Erythroblast (primary cell): ENCODE measurements around the gene FIS1.
A peak's percentile ranks its signal among the peaks of the same experiment; 100 is the strongest.
"Not testable (repeated sequence)": the region's sequence is repeated elsewhere in the genome, so short reads cannot be mapped to it uniquely, and the experiment has no call there.

ENCODE experiments used
- DNase-seq, 2 experiments: peaks; one replicate each; lab custom pipeline; 2025; lab: John Stamatoyannopoulos, UW
- GATA1 ChIP-seq: IDR thresholded peaks from 2 replicates; pipeline ENCODE4 v1.6.1; 2011; ENCODE audit warnings: low read depth, mild to moderate bottlenecking, control low read depth, low read length, moderate library complexity
- POLR2A ChIP-seq: IDR thresholded peaks from 2 replicates; pipeline ENCODE4 v1.6.1; 2011; ENCODE audit warnings: mild to moderate bottlenecking, low read length

Gene FIS1

DNA sequence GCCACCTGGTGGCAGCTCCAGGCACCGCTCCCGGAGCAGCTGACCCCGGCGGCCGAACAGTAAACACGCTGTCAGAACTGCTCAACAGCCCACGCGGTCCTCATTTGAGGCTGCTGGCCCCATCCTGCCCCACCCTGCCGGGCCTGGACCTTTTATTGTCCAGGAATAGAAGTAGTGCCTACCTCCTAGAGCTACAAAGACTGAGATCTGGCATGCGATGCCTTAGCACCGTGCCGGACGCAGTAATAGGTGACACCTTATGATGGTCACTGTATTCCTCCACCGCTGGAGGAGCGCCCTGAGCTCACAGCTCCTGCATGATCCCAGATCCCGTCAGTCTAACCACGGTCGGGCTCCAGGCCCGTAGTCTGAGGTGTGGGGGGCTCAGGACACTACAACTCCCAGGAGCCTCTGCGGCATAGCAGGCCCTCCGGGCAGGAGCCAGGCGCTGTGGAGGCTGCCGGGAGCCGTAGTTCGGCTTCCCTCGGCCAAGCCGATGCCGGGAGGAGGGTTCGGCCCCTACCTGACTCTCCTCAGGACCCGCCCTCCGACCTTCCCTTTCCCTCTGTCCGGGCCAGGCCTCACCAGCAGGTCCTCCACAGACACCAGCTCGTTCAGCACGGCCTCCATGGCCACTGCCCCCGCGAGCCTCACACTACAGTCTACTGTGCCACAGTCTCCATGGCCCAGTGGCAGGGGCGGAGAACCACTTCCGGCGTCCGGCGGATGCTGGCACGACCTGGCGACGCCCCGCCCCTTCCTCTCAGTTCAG, at the start of gene FIS1:
Gene FIS1, minus strand, starts transcription at position 707 of the 772 bp plus-strand sequence. Its CDS starts 77 bp downstream, at position 630.
- TF ChIP-seq GATA1 (no peak), POLR2A (peak; percentile 93)
- peak; percentile 93 to 95 for DNase-seq

DNA sequence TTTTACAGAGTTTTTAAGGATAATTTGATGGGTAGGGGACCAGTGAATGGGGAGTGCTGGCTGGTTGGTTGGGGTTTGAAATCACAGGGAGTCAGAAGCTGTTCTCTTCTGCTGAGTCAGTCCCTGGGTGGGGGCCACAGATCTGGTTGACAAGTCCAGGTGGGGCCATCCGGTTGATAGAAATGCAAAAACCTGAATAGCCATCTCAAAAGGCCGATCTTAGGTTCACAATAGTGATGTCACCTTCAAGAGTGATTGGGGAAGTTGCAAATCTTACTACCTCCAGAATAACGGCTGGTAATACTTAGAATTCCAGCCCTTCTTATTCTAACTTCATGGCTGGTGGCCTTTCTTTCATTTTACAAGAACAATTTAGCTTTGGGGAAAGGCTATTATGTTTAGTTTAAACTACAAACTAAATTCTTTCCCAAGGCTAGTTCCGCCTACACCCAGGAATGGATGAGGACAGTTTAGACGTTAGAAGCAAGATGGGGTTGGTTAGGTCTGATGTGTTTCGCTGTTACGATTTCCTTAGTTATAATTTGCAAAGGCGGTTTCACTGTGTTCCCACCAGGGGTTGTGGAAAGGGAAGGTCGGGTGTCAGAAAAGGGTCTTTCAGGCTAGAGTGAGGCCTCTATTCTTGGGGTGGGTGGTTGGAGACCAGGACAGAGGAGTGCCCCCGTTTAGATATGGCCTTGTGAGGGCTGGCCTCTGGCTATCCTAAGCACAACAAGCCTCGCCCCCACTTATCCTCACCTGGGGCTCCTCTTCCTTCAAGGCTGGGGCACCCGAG, 49.4 kb upstream of the FIS1 start:
- TF ChIP-seq POLR2A (no peak), GATA1 (no peak)

GRCh38 chr7:101293069-101294021, 48.5 kb upstream of the FIS1 start:
- not testable (repeated sequence) for DNase-seq

More for the DNA sequence above, 49.4 kb upstream of the FIS1 start:
- no peak for DNase-seq

DNA sequence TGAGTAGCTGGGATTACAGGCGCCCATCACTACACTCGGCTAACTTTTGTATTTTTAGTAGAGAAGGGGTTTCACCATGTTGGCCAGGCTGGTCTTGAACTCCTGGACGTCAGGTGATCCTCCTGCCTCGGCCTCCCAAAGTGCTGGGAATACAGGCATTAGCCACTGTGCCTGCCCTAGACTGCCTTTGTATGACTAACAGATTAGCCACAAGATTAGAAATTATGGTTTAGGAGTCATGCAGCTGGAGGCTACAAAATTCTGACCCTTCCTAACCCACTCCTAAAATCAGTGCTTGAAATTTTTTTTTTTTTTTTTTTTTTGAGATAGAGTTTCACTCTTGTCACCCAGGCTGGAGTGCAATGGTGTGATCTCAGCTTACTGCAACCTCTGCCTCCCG, 47.7 kb upstream of the FIS1 start:
- not testable (repeated sequence) for DNase-seq

- peak; percentile 46 to 77 for DNase-seq
Measured at GRCh38 chr7:101290186-101291037, 45.5 kb upstream of the FIS1 start.

DNA sequence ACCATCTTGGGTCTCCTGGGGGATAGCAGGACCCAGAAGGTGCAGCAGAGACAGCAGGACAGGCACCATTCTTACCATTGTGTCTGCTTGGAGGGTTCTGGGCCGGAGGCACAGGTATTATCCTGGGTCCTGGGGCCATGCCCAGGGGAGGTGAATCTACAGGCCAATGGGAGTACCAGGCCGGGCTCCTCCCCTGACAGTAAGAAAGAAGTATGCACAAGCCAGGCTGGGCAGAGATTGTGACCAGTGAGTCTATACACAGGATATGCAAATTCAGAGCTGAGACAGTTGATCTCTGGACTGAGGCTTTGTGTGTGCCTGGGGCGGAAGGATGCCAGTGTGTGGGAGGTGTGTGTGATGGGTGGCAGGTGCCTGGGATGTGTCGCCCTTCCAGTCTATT, 44.8 kb upstream of the FIS1 start:
- not testable (repeated sequence) for DNase-seq

DNA sequence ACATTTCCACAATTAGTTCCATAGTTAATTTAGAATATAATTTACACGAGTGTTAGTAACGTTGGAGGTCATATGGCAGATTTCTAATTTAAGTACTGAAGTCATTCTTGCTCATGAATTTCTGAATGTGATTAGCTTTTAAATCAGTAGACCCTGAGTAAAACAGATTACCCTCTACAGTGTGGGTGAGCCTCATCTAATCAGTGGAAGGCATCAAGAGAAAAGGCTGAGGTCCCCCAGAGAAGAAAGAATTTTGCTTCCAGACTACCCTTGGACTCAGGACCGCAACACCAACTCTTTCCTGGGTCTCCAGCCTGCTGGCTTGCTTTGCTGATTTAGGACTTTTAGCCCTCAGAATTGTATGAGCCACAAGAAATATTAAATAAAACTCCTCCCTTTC, 43.6 kb upstream of the FIS1 start:
- TF ChIP-seq GATA1 (no peak), POLR2A (no peak)
- DNase-seq, result no peak

DNA sequence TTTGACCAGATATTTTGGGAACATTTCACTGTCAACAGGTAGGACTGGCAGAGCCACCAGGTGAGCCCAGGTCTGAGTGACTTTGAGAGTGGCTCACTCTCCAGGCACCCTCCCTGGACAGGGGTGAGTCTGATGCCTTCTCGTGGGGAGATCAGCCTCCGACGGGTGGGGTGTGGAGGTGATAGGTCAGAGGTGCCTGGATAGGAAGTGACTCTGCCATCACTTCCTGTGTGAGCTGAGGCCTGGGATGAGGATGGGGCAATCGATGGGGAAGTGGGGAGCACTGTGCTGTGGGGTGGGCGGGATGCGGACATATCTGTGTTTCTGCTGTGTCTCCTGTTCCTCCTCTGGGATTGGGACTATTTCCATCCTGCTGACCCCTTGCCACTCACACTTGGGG, 42.2 kb upstream of the FIS1 start:
- no peak for DNase-seq
- TF ChIP-seq GATA1, result no peak
- no peak for TF ChIP-seq POLR2A

DNA sequence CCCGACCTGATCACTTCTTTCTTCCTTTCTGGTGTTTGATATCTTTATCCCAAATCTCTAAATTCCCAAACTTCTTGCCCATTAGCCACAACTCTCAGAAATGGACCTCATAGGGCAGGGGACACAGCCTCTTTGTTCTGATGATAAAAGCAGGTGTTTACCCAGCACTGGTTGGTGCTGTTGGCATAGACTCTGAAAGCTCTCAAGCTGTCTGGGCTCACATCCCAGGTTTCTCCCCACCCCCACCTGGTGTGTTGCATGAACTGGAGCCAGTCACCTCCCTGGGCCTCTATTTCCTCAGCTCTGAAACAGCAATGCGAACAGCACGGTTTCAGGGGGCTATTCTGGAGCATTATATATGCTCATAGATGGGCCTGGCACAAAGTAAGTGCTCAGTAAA, 41.0 kb upstream of the FIS1 start:
- DNase-seq, result not testable (repeated sequence)

GRCh38 chr7:101285171-101285570, 40.3 kb upstream of the FIS1 start:
- TF ChIP-seq POLR2A (no peak), GATA1 (no peak)
- no peak for DNase-seq

DNA sequence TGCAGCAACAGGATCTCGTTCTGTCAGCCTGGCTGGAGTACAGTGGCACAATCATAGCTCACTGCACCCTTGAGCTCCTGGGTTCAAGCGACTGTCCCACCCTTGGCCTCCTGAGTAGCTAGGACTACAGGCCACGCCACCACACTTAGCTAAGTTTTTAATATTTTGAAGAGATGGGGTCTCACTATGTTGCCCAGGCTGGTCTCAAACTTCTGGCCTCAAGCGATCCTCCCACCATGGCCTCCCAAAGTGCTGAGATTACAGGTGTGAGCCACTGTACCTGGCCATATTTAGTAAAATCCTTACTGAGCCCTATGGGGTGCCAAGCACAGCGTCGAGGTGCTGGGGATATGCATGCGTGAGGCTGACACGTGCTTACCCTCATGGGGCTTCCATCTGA, 36.0 kb upstream of the FIS1 start:
- not testable (repeated sequence) for DNase-seq

DNA sequence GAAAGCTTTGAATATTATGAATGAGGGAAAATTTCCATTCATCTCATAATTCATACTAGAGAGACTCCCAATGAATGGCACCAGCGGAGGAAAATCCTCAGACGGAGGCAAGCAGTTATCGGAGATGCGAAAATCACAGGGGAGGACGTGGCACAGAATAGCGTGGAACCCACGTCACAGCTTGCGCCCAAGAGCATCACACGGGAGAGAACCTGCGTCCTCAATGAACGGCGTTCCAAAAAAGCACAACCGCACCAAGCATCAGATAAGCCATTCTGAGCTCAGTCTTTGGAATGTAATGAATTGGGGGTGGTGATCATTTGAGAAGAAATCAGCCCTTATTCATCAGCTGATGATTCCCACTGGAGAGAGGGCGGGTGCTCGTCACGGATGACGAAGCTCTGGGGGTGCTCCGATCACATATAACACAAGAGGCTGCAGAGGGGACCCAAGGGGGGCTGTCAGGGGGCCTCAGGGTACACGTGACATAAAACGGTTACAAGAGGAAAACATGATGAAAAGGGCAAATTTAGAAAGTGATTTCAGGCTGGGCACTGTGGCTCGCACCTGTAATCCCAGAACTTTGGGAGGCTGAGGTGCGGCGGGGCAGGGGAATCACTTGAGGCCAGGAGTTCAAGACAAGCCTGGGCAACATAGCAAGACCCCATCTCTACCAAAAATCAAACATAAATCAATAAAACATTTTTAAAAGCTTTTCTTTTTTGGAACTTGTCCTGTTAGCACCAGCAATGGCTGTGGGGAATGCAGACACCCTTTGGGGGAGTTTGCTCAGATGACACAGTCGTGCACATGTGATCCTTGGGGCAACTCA, 33.8 kb upstream of the FIS1 start:
- no peak for TF ChIP-seq GATA1
- TF ChIP-seq POLR2A, result no peak
- no peak for DNase-seq

GRCh38 chr7:101277155-101277554, 32.3 kb upstream of the FIS1 start:
- TF ChIP-seq GATA1 (no peak), POLR2A (no peak)
- no peak for DNase-seq
